Esophagus squamous epithelium (tissue), 4 donors: ENCODE measurements around the gene TMEM39B.
A peak's percentile ranks its signal among the peaks of the same experiment; 100 is the strongest.

Source experiments
- POLR2A ChIP-seq, 4 donors: fragments of 450-650 bp; IDR thresholded peaks; one replicate each; pipeline ENCODE4 v1.6.1; 2017; ENCODE audit warnings: antibody characterized with exemption in 4 of 4, mild to moderate bottlenecking in 4 of 4, moderate library complexity in 3 of 4
- TF ChIP-seq, protein P1 (sequence below), 6 experiments: fragments of 450-650 bp in 4 of 6; fragments of 200-600 bp in 2 of 6; sonication (generic) in 2 of 6; IDR thresholded peaks; one replicate each; pipeline ENCODE4 v1.5.1; 2016 to 2019; ENCODE audit warnings: antibody characterized with exemption in 6 of 6, mild to moderate bottlenecking in 4 of 6, moderate library complexity in 4 of 6

DNA sequence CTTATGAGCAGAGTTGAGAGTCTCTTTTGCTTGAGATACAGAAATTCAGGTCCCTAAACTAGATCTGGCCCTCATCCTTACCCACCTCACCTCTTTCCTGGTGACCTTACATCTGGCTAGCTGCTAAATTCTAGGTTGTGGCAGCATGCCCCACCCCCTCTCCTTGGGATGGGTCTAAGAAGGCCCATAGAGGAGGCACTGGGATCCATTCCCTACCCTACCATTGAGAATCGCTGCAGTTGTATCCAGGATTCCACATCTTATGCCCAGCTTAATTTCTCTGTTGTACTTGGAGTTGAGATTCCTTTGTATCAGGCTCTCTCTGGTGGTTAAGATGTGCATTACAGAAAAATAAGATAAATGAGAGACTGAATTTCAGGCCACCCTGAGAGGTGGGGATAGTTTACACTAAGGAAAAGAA lies 9.5 kb upstream of the TMEM39B start:
- TF ChIP-seq, protein P1, sequence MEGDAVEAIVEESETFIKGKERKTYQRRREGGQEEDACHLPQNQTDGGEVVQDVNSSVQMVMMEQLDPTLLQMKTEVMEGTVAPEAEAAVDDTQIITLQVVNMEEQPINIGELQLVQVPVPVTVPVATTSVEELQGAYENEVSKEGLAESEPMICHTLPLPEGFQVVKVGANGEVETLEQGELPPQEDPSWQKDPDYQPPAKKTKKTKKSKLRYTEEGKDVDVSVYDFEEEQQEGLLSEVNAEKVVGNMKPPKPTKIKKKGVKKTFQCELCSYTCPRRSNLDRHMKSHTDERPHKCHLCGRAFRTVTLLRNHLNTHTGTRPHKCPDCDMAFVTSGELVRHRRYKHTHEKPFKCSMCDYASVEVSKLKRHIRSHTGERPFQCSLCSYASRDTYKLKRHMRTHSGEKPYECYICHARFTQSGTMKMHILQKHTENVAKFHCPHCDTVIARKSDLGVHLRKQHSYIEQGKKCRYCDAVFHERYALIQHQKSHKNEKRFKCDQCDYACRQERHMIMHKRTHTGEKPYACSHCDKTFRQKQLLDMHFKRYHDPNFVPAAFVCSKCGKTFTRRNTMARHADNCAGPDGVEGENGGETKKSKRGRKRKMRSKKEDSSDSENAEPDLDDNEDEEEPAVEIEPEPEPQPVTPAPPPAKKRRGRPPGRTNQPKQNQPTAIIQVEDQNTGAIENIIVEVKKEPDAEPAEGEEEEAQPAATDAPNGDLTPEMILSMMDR (IDR thresholded peaks at IDR 0.05), result peak; percentile 22 to 78 (median 57)
- no peak for TF ChIP-seq POLR2A (IDR thresholded peaks at IDR 0.05)
